IMR-90 (cell line): ENCODE measurements around the gene CFAP45. TPM values are rescaled to one million over a fixed set of nuclear protein-coding genes. Genes with fewer than 3 reads are reported as not detected.

Experiments used
- ATAC-seq: fragments of 200-7000 bp; cut with Tn5 transposase; 2 replicates; pipeline ENCODE4 v1.9.1; 2020; ENCODE audit warnings: low read depth, mild to moderate bottlenecking, moderate library complexity
- BruUV-seq: library from RNA; stranded (reverse); fragments of 400-500 nt; replicated peaks from 2 replicates; lab custom pipeline; 2021; lab: Mats Ljungman, UMichigan
- CTCF ChIA-PET: fragments of 300-600 bp; formaldehyde crosslinking; extraction: SDS; loops from one replicate; lab custom pipeline; 2021; ENCODE audit warnings: antibody characterized with exemption; lab: Yijun Ruan, JAX
- POLR2A ChIA-PET: fragments of 300-600 bp; sonication (Branson Sonifier 250); formaldehyde crosslinking; loops from one replicate; lab custom pipeline; 2022; ENCODE audit warnings: antibody characterized with exemption; ENCODE audit not compliant: unreplicated experiment; lab: Charles Lee
- DNase-seq: peaks from one replicate; pipeline ENCODE4 v3.0.0; 2013
- H2AFZ ChIP-seq: replicated peaks from 2 replicates; pipeline ENCODE3; 2013; ENCODE audit warnings: low read length, mild to moderate bottlenecking; ENCODE audit not compliant: poor library complexity
- H2AK5ac ChIP-seq: 2 replicates; pipeline ENCODE4 v1.6.1; 2013; ENCODE audit warnings: low read depth, low read length, inconsistent platforms
- H2AK9ac ChIP-seq: replicated peaks from 2 replicates; pipeline ENCODE3; 2013; ENCODE audit warnings: mild to moderate bottlenecking, low read depth, low read length, moderate library complexity; ENCODE audit not compliant: poor library complexity
- H2BK120ac ChIP-seq: 2 replicates; pipeline ENCODE4 v1.6.1; 2013; ENCODE audit warnings: low read depth, low read length, inconsistent platforms
- H2BK15ac ChIP-seq: 3 replicates; pipeline ENCODE4 v1.6.1; 2013; ENCODE audit warnings: low read depth, low read length, inconsistent platforms
- H2BK20ac ChIP-seq: 2 replicates; pipeline ENCODE4 v1.6.1; 2013; ENCODE audit warnings: low read depth, mild to moderate bottlenecking, inconsistent platforms, low read length, moderate library complexity
- H2BK5ac ChIP-seq: 2 replicates; pipeline ENCODE4 v1.6.1; 2013; ENCODE audit warnings: mild to moderate bottlenecking, low read depth, low read length, inconsistent platforms; ENCODE audit not compliant: poor library complexity, severe bottlenecking
- H3K14ac ChIP-seq: replicated peaks from 2 replicates; pipeline ENCODE4 v1.6.1; 2013; ENCODE audit warnings: low read depth, low read length, inconsistent platforms
- H3K18ac ChIP-seq: 2 replicates; pipeline ENCODE4 v1.6.1; 2013; ENCODE audit warnings: low read depth, low read length, control low read depth
- H3K23ac ChIP-seq: 2 replicates; pipeline ENCODE4 v1.6.1; 2013; ENCODE audit warnings: low read depth, low read length, inconsistent platforms
- H3K27ac ChIP-seq: 2 replicates; pipeline ENCODE4 v1.5.1; 2013; ENCODE audit warnings: mild to moderate bottlenecking, control low read depth, low read length; ENCODE audit not compliant: insufficient read depth
- H3K27me3 ChIP-seq: 2 replicates; pipeline ENCODE4 v1.6.1; 2013; ENCODE audit warnings: low read length; ENCODE audit not compliant: control insufficient read depth, insufficient read depth
- H3K36me3 ChIP-seq: 2 replicates; pipeline ENCODE4 v1.6.1; 2013; ENCODE audit warnings: low read length, mixed read lengths; ENCODE audit not compliant: control insufficient read depth, insufficient read depth
- H3K4ac ChIP-seq: 2 replicates; pipeline ENCODE4 v1.6.1; 2013; ENCODE audit warnings: low read depth, low read length, inconsistent platforms
- H3K4me1 ChIP-seq: 2 replicates; pipeline ENCODE4 v1.6.1; 2013; ENCODE audit warnings: low read length, mixed read lengths; ENCODE audit not compliant: control insufficient read depth, insufficient read depth
- H3K4me2 ChIP-seq: 2 replicates; pipeline ENCODE4 v1.6.1; 2013; ENCODE audit warnings: low read depth, mild to moderate bottlenecking, control low read depth, low read length, moderate library complexity
- H3K4me3 ChIP-seq: 2 replicates; pipeline ENCODE4 v1.5.1; 2013; ENCODE audit warnings: low read depth, mild to moderate bottlenecking, control low read depth, low read length, moderate library complexity; ENCODE audit not compliant: insufficient read depth
- H3K56ac ChIP-seq: 2 replicates; pipeline ENCODE4 v1.6.1; 2013; ENCODE audit warnings: low read length, inconsistent platforms; ENCODE audit not compliant: insufficient read depth; ENCODE audit errors: extremely low read depth
- H3K79me1 ChIP-seq, 2 experiments: 2 replicates each; pipeline ENCODE4 v1.6.1; 2013; ENCODE audit warnings: low read length in 2 of 2, inconsistent platforms in 1 of 2, low read depth in 1 of 2
- H3K9ac ChIP-seq: 2 replicates; pipeline ENCODE4 v1.6.1; 2013; ENCODE audit warnings: low read depth, low read length, control low read depth
- H3K9me1 ChIP-seq: 2 replicates; pipeline ENCODE4 v1.6.1; 2013; ENCODE audit warnings: low read length, inconsistent platforms; ENCODE audit not compliant: insufficient read depth
- H3K9me3 ChIP-seq: 2 replicates; pipeline ENCODE4 v1.6.1; 2013; ENCODE audit warnings: low read length; ENCODE audit not compliant: control insufficient read depth, insufficient read depth
- H4K20me1 ChIP-seq: 2 replicates; pipeline ENCODE4 v1.6.1; 2013; ENCODE audit warnings: low read length, inconsistent platforms; ENCODE audit not compliant: insufficient read depth
- H4K5ac ChIP-seq: 2 replicates; pipeline ENCODE4 v1.6.1; 2013; ENCODE audit warnings: mild to moderate bottlenecking, low read depth, low read length, control low read depth
- H4K8ac ChIP-seq, 2 experiments: 2 replicates each; pipeline ENCODE4 v1.6.1; 2013; ENCODE audit warnings: low read depth in 2 of 2, low read length in 2 of 2, control low read depth in 1 of 2, inconsistent platforms in 1 of 2
- H4K91ac ChIP-seq: 2 replicates; pipeline ENCODE4 v1.6.1; 2013; ENCODE audit warnings: low read depth, low read length, inconsistent platforms; ENCODE audit not compliant: insufficient read depth
- WGBS, 2 experiments: methylation state at CpG; one replicate each; pipeline versions ENCODE4 v1.1.5 to v1.1.7; 2013; ENCODE audit warnings: missing lambda C conversion rate in 2 of 2; ENCODE audit not compliant: insufficient read length in 1 of 2; ENCODE audit errors: extremely low coverage in 2 of 2; 5-methylcytosine and 5-hydroxymethylcytosine counted together
- dilution Hi-C: fragments of 300-500 bp; cut with HindIII; formaldehyde crosslinking; loops from one replicate; pipeline ENCODE4 v1.14.3; 2018; ENCODE audit warnings: low sequenced_read_pairs; ENCODE audit not compliant: unreplicated experiment
- in situ Hi-C: fragments of 300-500 bp; cut with MboI; formaldehyde crosslinking; loops from 3 replicates; pipeline ENCODE4 v1.14.3; 2019; ENCODE audit warnings: low sequenced_read_pairs, inconsistent platforms, mixed read lengths
- intact Hi-C: fragments of 100-400 bp; cut with micrococcal nuclease; formaldehyde crosslinking; loops from 2 replicates; pipeline ENCODE4 v1.10.0; 2022
- polyA plus RNA-seq, 3 experiments: library from polyadenylated mRNA; depleted of rRNA; stranded (reverse); fragments of >200 nt; gene quantifications; 2 replicates each; pipeline ENCODE4 v1.2.3, GENCODE V29; 2012; ENCODE audit warnings: low replicate concordance in 1 of 3
- total RNA-seq: library from RNA; depleted of rRNA; stranded (reverse); fragments of >200 nt; gene quantifications from 2 replicates; pipeline ENCODE4 v1.2.3, GENCODE V29; 2012
- TF ChIP-seq, protein P1 (sequence below): fragments of 150-350 bp; IDR thresholded peaks from 2 replicates; pipeline ENCODE4 v1.6.1; 2016; ENCODE audit warnings: low read depth, mild to moderate bottlenecking, low read length, moderate library complexity, borderline replicate concordance
- TF ChIP-seq, protein P2 (sequence below): fragments of 150-350 bp; IDR thresholded peaks from 2 replicates; pipeline ENCODE4 v1.6.1; 2017; ENCODE audit warnings: mild to moderate bottlenecking, antibody characterized with exemption, low read length, low read depth

The CFAP45 gene
- total and polyA plus RNA-seq, 2 of the 4 experiments (the other 2 are of a cell fraction), result 0.51 to 0.72 TPM

DNA sequence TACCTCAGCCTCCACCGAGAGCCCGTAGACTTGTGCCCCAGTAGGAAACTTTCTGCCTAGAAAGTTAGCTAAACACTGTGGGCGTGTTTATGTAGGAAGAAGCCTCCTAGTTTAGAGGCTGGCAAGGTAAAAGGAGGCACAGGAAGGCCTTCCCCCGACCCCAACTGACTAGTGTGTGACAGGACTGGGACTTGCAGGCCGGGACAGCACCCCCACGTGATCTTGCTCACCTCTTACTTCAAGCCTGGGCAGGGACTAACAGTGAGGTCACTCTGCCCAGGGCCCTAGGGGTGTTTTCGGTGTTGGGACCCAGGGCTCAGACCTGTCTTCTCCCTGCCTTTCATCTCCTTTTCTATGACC lies 25.7 kb upstream of the CFAP45 start:
- Histone ChIP-seq H3K4me2 (peak overlapping the region; percentile 72), H3K14ac (peak overlapping the region; percentile 77; the same call in 1 of the 2 replicates), H3K27ac (peak overlapping the region; percentile 40), H3K36me3 (0 out of 2 replicates have a peak, but pooled peaks cover 5% of the 10 kb centered on the region), H2BK15ac (peak overlapping the region; percentile 37; the same call in 2 of the 3 replicates), H4K8ac (peak overlapping the region; percentile 46 to 68), H4K20me1 (peaks cover 33% of the 10 kb centered on the region), H3K56ac (peak overlapping the region; percentile 69; the same call in 1 of the 2 replicates), H2AK5ac (peak overlapping the region; percentile 3; the same call in 1 of the 2 replicates), H2BK20ac (peak overlapping the region; percentile 54), H4K5ac (peak overlapping the region; percentile 31), H3K4me3 (peak overlapping the region; percentile 83), H3K9ac (peak overlapping the region; percentile 68), H2AK9ac (peak overlapping the region; percentile 43), H3K23ac (peak overlapping the region; percentile 46), H2BK5ac (peak overlapping the region; percentile 23), H3K18ac (peak overlapping the region; percentile 57), H3K4me1 (peaks cover 15% of the 10 kb centered on the region), H3K79me1 (peaks cover 0 to 35% of the 10 kb centered on the region in 2 experiments; a peak in 2 of 4 replicates), H4K91ac (peak overlapping the region; percentile 54), H3K27me3 (no peaks in the 10 kb centered on the region; the same call in 1 of the 2 replicates), H2AFZ (peak overlapping the region; percentile 84), H3K4ac (peak overlapping the region; percentile 61), H3K9me3 (no peaks in the 10 kb centered on the region), H3K9me1 (peaks cover 10% of the 10 kb centered on the region; the same call in 1 of the 2 replicates), H2BK120ac (peak overlapping the region; percentile 54)
- in situ Hi-C loops (no loop called here), intact Hi-C loops (loop anchor here (1.0 to 10.0 kb wide), 4 partner anchors 35 to 289 kb away; partner anchors contain the start of gene DUSP23), dilution Hi-C loops (no loop called here)
- WGBS, 2 experiments, result 0% methylated on average over 2 of the region's 7 CpGs; no CpG with 5 or more reads in 1 of the 2 experiments
- TF ChIP-seq, protein P1, sequence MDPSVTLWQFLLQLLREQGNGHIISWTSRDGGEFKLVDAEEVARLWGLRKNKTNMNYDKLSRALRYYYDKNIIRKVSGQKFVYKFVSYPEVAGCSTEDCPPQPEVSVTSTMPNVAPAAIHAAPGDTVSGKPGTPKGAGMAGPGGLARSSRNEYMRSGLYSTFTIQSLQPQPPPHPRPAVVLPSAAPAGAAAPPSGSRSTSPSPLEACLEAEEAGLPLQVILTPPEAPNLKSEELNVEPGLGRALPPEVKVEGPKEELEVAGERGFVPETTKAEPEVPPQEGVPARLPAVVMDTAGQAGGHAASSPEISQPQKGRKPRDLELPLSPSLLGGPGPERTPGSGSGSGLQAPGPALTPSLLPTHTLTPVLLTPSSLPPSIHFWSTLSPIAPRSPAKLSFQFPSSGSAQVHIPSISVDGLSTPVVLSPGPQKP, result no peak
- TF ChIP-seq, protein P2, sequence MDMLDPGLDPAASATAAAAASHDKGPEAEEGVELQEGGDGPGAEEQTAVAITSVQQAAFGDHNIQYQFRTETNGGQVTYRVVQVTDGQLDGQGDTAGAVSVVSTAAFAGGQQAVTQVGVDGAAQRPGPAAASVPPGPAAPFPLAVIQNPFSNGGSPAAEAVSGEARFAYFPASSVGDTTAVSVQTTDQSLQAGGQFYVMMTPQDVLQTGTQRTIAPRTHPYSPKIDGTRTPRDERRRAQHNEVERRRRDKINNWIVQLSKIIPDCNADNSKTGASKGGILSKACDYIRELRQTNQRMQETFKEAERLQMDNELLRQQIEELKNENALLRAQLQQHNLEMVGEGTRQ, result peak; percentile 73
- no peak for ATAC-seq
- no peak for DNase-seq
- ChIA-PET CTCF (interaction anchor here (0.8 to 1.5 kb wide), 3 partner anchors 10 to 81 kb away, joined by 3 read pairs; no protein-coding TSS in a partner anchor), POLR2A (interaction anchor here (0.6 kb wide), 1 partner anchor 712 kb away, joined by 4 read pairs; no protein-coding TSS in a partner anchor)
- BruUV-seq, result no TSS peak
